GM18507 (cell line): Measurements from ENCODE around the gene TAF3.
"Not testable (repeated sequence)": the region's sequence is repeated elsewhere in the genome, so short reads cannot be mapped to it uniquely, and the experiment has no call there.

Source experiments
- DNase-seq: peaks from one replicate; pipeline ENCODE4 v3.0.0; 2011; ENCODE audit warnings: low read depth; ENCODE audit not compliant: insufficient read length; ENCODE audit errors: extremely low spot score
- FAIRE-seq: peaks from 2 replicates; lab custom pipeline; 2011; peaks lifted over from hg19 to GRCh38; lab: Jason Lieb, UNC

The TAF3 gene

GRCh38 chr10:8013619-8014018 lies 195.3 kb downstream of the TAF3 start:
- DNase-seq (no peak), FAIRE-seq (no peak)

- DNase-seq (no peak), FAIRE-seq (no peak)
Observed at GRCh38 chr10:8014649-8015048, 196.3 kb downstream of the TAF3 start.

GRCh38 chr10:8017277-8017676 lies 199.0 kb downstream of the TAF3 start:
- FAIRE-seq (no peak), DNase-seq (no peak)

- no peak for DNase-seq
- FAIRE-seq: no peak
Observed at GRCh38 chr10:8023321-8023720, 205.0 kb downstream of the TAF3 start.

GRCh38 chr10:8023851-8024250 lies 205.5 kb downstream of the TAF3 start:
- DNase-seq: no peak
- no peak for FAIRE-seq

GRCh38 chr10:8026349-8027259 lies 208.3 kb downstream of the TAF3 start:
- no peak for DNase-seq
- FAIRE-seq: no peak

GRCh38 chr10:8031211-8031610 lies 212.9 kb downstream of the TAF3 start:
- DNase-seq, FAIRE-seq: not testable (repeated sequence)

- no peak for DNase-seq
- FAIRE-seq: no peak
Observed at GRCh38 chr10:8032558-8032957, 214.3 kb downstream of the TAF3 start.

- no peak for FAIRE-seq
- no peak for DNase-seq
Observed at GRCh38 chr10:8033812-8034465, 215.6 kb downstream of the TAF3 start.

GRCh38 chr10:8034466-8035005 lies 216.2 kb downstream of the TAF3 start:
- DNase-seq (no peak), FAIRE-seq (no peak)

- DNase-seq (no peak), FAIRE-seq (no peak)
Observed at GRCh38 chr10:8035006-8035640, 216.8 kb downstream of the TAF3 start.

GRCh38 chr10:8035641-8036470 lies 217.6 kb downstream of the TAF3 start:
- DNase-seq (no peak), FAIRE-seq (no peak)

GRCh38 chr10:8036506-8037198 lies 218.3 kb downstream of the TAF3 start:
- FAIRE-seq (no peak), DNase-seq (no peak)

GRCh38 chr10:8037199-8037801 lies 219.0 kb downstream of the TAF3 start:
- no peak for DNase-seq
- FAIRE-seq: no peak

- no peak for FAIRE-seq
- DNase-seq: no peak
Observed at GRCh38 chr10:8037941-8038894, 219.9 kb downstream of the TAF3 start.

- no peak for DNase-seq
- no peak for FAIRE-seq
Observed at GRCh38 chr10:8039321-8039881, 221.1 kb downstream of the TAF3 start.

GRCh38 chr10:8040651-8041050 lies 222.3 kb downstream of the TAF3 start:
- DNase-seq: no peak
- no peak for FAIRE-seq
